GDM1 (cell line): ENCODE results near the gene CRYBB1.

Experiments used
- DNase-seq: peaks from one replicate; lab custom pipeline; 2025; lab: John Stamatoyannopoulos, UW

Gene CRYBB1

GRCh38 chr22:26577081-26577480, 40.7 kb downstream of the CRYBB1 start:
- DNase-seq: no peak

GRCh38 chr22:26576026-26576680, 41.7 kb downstream of the CRYBB1 start:
- DNase-seq: no peak

- no peak for DNase-seq
Measured at GRCh38 chr22:26574001-26574723, 43.7 kb downstream of the CRYBB1 start.

DNA sequence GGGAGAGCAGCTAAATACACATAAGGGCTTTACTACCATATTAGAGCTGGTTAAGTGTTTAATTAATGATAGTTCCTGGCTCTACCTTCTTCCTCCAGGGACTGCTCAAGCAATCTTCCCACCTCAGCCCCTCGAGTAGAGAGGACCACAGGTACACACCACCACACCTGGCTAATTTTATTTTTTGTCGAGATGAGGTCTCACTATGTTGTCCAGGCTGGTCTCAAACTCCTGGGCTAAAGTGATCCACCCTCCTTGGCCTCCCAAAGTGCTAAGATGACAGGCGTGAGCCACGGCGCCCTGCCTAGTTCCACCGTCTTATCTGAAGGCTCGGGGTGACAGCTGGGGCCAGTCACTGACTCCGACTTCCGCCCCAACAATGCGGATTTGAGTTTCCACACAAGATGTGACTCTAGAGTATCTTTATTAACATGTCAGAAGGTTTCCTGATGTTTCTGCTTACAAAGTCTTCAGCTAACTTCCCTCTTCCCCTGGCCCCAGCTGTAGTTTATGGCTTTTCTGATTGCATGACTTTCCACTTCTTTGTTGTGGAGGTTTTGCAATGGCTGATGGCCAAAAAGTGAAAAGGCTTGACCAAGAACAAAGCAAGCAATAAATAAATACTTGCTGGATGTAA, 44.7 kb downstream of the CRYBB1 start:
- peak; percentile 77 for DNase-seq

DNA sequence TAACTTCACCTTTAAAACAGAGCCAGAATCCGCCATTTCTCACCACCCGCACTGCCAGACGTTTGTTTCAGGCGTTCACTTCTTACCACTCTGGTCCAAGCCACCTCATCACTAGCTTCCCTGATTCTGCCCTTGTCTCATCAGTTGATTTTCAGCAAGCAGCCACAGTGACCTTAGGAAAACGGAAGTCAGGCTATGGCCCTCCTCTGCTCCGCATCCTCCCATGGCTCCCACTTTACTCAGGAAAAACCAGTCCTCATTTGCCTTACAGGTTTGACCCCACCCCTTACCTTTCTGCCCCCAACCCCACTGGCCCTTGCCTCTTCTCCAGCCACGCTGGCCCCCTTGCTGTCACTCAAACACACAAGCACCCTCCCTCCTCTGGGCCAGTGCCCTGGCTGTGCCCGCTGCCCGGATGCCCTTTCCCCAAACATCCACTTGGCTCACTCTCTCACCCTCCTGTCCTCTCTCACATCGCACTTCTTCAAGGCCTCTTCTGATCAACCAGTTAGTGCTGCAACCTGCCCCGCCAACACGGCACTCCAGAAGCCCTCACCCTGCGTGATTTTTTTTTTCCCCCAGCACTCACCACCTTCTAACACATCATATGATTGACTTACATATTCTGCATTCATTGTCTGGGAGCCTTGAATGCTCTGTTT, 46.8 kb downstream of the CRYBB1 start:
- no peak for DNase-seq

GRCh38 chr22:26570115-26570514, 47.7 kb downstream of the CRYBB1 start:
- no peak for DNase-seq

GRCh38 chr22:26568207-26568706, 49.6 kb downstream of the CRYBB1 start:
- no peak for DNase-seq

DNA sequence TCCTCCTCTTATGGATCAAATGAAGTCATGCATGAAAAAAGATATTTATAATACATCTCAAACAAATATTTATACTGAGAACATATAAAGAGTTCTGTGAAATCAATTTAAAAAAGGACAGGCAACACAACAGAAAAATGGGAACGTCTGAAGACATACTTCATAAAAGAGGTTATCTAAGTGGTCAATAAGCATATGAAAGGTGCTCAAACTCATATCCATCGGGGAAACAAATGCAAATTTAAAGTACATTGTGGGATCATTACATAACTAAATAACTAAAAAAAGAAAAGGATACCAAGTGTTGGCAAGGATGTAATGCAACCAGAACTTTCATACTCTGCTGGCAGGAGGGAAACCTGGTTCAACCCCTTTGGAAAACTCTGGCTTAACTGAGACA, 50.2 kb downstream of the CRYBB1 start:
- DNase-seq: no peak

DNA sequence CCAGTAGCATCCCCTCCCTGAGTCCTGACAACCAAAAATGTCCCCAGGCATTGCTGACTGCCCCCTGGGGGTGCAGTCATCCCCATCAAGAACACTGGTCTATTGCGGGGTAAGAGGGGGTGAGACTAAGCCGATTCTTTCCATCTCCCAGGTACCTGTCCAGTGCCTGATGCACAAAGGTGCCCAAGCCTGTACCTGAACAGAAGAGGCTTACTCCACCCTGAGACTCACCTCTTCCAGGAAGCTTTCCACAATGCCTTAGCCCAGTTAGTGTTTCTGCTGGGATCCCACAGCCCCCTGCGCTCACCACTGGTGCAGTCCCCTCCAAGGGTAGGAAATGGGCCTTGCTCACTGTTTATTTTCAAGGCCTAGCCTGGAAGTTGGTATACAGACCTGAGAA, 50.8 kb downstream of the CRYBB1 start:
- DNase-seq: no peak

DNA sequence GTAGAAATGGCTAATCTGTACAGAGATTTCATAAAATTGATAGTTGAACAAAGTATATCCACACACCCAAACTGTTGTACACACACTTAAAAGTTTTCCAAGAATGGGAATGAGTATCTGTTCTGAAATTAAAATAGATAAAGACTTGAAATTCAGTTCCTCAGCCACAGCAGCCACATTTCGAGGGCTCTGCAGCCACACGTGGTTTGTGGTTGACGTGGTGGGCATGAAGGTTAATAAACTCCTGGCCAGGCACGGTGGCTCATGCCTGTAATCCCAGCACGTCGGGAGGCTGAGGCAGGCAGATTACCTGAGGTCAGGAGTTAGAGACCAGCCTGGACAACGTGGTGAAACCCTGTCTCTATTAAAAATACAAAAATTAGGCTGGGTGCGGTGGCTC, 51.9 kb downstream of the CRYBB1 start:
- DNase-seq: no peak

GRCh38 chr22:26565181-26565580, 52.6 kb downstream of the CRYBB1 start:
- no peak for DNase-seq

GRCh38 chr22:26564672-26565071, 53.2 kb downstream of the CRYBB1 start:
- no peak for DNase-seq

GRCh38 chr22:26564181-26564580, 53.6 kb downstream of the CRYBB1 start:
- no peak for DNase-seq

DNA sequence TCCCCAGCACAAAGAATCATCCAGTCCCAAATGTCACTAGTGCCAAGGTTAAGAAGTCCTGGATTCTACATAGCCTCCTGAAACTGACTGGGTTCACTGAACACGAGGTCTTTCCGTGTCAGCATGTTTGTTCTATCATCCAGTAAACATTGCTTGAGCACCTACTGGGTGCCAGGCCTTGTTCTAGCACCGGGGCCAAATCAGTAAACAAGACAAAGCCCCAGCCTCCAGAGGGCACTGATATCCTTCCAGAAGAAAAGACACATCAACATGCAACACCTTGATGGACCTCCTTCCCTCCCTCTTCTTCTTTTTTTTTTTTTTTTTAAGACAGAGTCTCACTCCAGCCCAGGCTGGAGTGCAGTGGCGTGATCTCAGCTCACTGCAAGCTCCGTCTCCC, 54.8 kb downstream of the CRYBB1 start:
- DNase-seq: no peak

GRCh38 chr22:26561756-26562417, 55.9 kb downstream of the CRYBB1 start:
- no peak for DNase-seq

GRCh38 chr22:26559961-26560575, 57.8 kb downstream of the CRYBB1 start:
- no peak for DNase-seq

DNA sequence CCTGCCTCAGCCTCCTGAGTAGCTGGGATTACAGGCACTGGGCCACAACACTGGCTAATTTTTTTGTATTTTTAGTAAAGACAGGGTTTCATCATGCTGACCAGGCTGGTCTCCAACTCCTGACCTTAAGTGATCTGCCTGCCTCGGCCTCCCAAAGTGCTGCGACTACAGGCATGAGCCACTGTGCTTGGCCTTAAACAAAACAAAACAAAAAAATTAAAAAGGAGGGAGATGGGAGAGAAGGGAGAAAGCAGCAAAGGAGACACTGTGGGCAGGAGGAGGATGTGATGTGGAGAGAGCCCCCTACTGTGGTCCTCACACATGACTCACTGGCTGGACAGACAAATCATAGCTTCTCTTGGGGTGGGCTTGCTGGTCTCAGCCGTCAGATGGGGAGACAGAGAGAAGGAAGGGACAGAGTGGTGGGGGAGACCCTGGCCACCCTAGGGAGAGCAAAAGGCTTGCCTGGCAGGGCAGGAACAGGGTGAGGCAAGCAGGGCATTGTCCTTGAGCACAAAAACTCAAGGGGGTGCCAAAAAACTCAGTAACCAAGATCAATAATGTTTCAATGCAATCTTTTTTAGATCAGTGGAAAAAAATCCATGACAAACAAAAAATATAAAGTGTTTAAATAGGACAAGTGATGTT, 59.5 kb downstream of the CRYBB1 start:
- no peak for DNase-seq

DNA sequence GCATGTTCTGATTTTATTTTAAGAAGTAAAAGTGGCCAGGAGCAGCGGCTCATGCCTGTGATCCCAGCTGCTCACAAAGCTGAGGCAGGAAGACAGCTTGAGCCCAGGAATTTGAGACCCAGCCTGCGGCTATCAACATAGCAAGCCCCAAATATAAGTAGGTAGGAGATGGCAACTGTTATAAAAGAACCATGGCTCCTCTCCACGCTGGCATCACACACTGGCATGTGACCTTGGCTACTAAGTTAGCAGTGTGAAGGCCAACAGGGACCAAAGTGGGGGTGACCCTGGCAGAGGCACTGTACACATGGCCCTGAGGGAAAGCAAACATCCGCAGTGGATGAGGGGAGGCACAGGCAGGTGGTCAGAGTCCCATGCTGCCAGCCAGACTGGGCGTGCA, 60.9 kb downstream of the CRYBB1 start:
- DNase-seq: no peak

DNA sequence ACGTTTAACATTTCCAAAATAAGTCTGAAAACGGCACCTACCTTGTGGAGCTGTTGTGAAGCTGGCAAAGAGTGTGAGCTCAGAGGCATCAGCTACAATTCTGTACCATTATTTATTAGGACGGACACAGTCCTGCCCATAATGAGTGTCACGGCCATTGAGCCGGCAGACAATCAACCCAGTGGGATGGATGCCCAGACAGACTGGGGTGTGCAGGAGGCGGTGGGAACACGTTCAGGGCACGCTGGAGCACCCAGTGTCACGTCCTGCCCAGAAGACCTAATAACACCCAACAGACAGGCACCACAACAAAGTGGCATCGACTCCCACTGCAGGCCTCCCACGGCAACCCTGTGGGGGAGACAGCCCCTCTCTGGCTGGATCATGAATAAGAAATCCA, 62.3 kb downstream of the CRYBB1 start:
- no peak for DNase-seq

- no peak for DNase-seq
Measured at GRCh38 chr22:26554956-26555355, 62.9 kb downstream of the CRYBB1 start.
